HG03066 (cell line): Measurements from ENCODE around the gene NUDT16.

ENCODE experiments used
- ATAC-seq: cut with Tn5 transposase; IDR thresholded peaks from one replicate; pipeline ENCODE4 v1.9.1; 2021; ENCODE audit warnings: low read depth; ENCODE audit not compliant: unreplicated experiment

The NUDT16 gene

DNA sequence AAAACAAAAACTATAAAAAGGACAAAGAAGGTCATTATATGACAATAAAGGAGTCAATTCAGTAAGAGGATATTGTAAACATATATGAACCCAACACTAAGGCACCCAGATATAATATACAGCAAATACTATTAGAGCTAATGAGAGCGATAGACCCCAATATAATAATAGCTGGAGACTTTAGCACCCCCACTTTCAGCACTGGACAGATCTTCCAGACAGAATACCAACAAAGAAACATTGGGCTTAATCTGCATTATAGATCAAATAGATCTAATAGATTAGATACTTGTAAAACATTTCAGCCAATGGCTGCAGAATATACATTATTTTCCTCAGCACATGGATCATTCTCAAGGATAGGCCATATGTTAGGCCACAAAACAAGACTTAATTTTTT, 53.4 kb downstream of the NUDT16 start:
- no peak for ATAC-seq
